T-helper 17 cell (primary cell): Measurements from ENCODE around the gene NDUFA8. TPM values are rescaled to one million over a fixed set of nuclear protein-coding genes. Genes with fewer than 3 reads are reported as not detected.

Experiments used
- total RNA-seq, 4 donors: library from RNA in 2 of 4; stranded (reverse) in 2 of 4; gene quantifications; one replicate each; pipeline ENCODE4 v1.2.3 and lab custom pipeline; 2022 to 2026

NDUFA8 gene
- total RNA-seq, 2 donors from 2014 or later = 9.2 to 13.0 TPM

Other genes starting within 250 kb of the NDUFA8 start
- 1 to 10 TPM; 2.3 to 4.2 TPM for gene TTLL11, start 66.5 kb downstream of the NDUFA8 start, total RNA-seq
- not detected for gene MORN5, start 129 bp upstream of the NDUFA8 start, total RNA-seq
- gene LHX6, start 69.2 kb upstream of the NDUFA8 start, total RNA-seq = not detected
- gene RBM18, start 105.1 kb upstream of the NDUFA8 start, total RNA-seq = 10 to 100 TPM; 19.1 to 25.9 TPM
- gene MRRF, start 105.1 kb upstream of the NDUFA8 start, total RNA-seq = 10 to 100 TPM; 24.8 to 25.4 TPM
- gene PTGS1, start 211.2 kb upstream of the NDUFA8 start, total RNA-seq = 100 to 1,000 TPM in 1 of 2 donors, 1 to 10 TPM in 1; 3.0 to 123 TPM